Heart left ventricle (tissue), 16 donors: Measurements from ENCODE around the gene DHX38. TPM values are rescaled to one million over a fixed set of nuclear protein-coding genes. Genes with fewer than 3 reads are reported as not detected.
A peak's percentile ranks its signal among the peaks of the same experiment; 100 is the strongest.

Source experiments
- ATAC-seq, 4 donors: fragments of 200-7000 bp; cut with Tn5 transposase; one replicate each; pipeline ENCODE4 v1.9.1; 2020 to 2022; ENCODE audit warnings: moderate library complexity in 4 of 4, mild to moderate bottlenecking in 3 of 4, moderate number of reproducible peaks in 1 of 4
- DNase-seq, 5 donors: peaks; one replicate each; pipeline ENCODE4 v3.0.0-alpha.2; 2020
- H3K27ac ChIP-seq, 12 donors: fragments of 200-600 bp; sonication (generic) in 4 of 12; one replicate each; pipeline versions ENCODE4 v1.5.0 to v1.8.0; 2016 to 2022; ENCODE audit warnings: mild to moderate bottlenecking in 2 of 12
- H3K27me3 ChIP-seq, 9 donors: fragments of 200-600 bp; sonication (generic) in 2 of 9; one replicate each; pipeline versions ENCODE4 v1.5.1 to v1.8.0; 2016 to 2022; ENCODE audit warnings: mild to moderate bottlenecking in 3 of 9
- H3K36me3 ChIP-seq, 9 donors: fragments of 200-600 bp; sonication (generic) in 2 of 9; one replicate each; pipeline versions ENCODE4 v1.5.0 to v1.8.0; 2018 to 2022; ENCODE audit warnings: mild to moderate bottlenecking in 2 of 9
- H3K4me1 ChIP-seq, 12 donors: fragments of 200-600 bp; sonication (generic) in 4 of 12; one replicate each; pipeline versions ENCODE4 v1.5.0 to v1.8.0; 2016 to 2022; ENCODE audit warnings: mild to moderate bottlenecking in 3 of 12
- H3K4me3 ChIP-seq, 12 donors: fragments of 200-600 bp; sonication (generic) in 4 of 12; one replicate each; pipeline versions ENCODE4 v1.5.0 to v1.8.0; 2017 to 2022; ENCODE audit warnings: mild to moderate bottlenecking in 9 of 12, moderate library complexity in 4 of 12
- H3K9me3 ChIP-seq, 12 donors: fragments of 200-600 bp; sonication (generic) in 4 of 12; one replicate each; pipeline versions ENCODE4 v1.5.0 to v1.8.0; 2016 to 2022; ENCODE audit warnings: mild to moderate bottlenecking in 1 of 12
- POLR2A ChIP-seq, 2 donors: fragments of 450-650 bp; IDR thresholded peaks; one replicate each; pipeline ENCODE4 v1.6.1; 2017; ENCODE audit warnings: antibody characterized with exemption in 2 of 2, mild to moderate bottlenecking in 2 of 2, moderate library complexity in 2 of 2
- WGBS, 4 donors: extraction: QIAGEN DNeasy Blood & Tissue Kit in 2 of 4; methylation state at CpG; one replicate each; pipeline versions ENCODE4 v1.1.5 to v1.1.7; 2013 to 2018; 5-methylcytosine and 5-hydroxymethylcytosine counted together
- intact Hi-C, 10 donors: fragments of 100-400 bp; cut with DNase I; formaldehyde crosslinking; loops; one replicate each; pipeline versions ENCODE4 v1.11.1 to v1.14.2; 2022
- polyA plus RNA-seq, 2 donors: library from polyadenylated mRNA; stranded (reverse); fragments of 200-250 nt; gene quantifications; one replicate each; pipeline ENCODE4 v1.2.3, GENCODE V29; 2013
- total RNA-seq, 9 donors: library from RNA; depleted of rRNA in 2 of 9; stranded (reverse); fragments of >200 nt in 2 of 9; fragmentation: NEBNext Ultra II Directional in 3 of 9; extraction: Animal tissue kit (Norgen Biotek cat#: 25700) in 3 of 9; gene quantifications; one replicate each; pipeline versions ENCODE4 v1.1.0 to v1.2.4, GENCODE V29; 2016 to 2023
- TF ChIP-seq, protein P1 (sequence below), 12 donors: fragments of 200-600 bp; sonication (generic) in 4 of 12; IDR thresholded peaks; one replicate each; pipeline versions ENCODE4 v1.5.0 to v1.8.0; 2018 to 2022; ENCODE audit warnings: antibody characterized with exemption in 12 of 12, mild to moderate bottlenecking in 5 of 12
- donor health status: ischemic (EF 13 %, LVEDD 7.1; RV severe dilation, severe dysfunction).
- donor health status: healthy with polysubstance abuse.
- donor health status: DM: no; HTN: yes; CAD: no.
- donor health status: DM: no; HTN: no; CAD: no.
- donor health status: ischemic (EF 25% LVEDD 6.9; RV normal size, moderate dysfunction).
- donor health status: ischemic (EF 25% LVEDD 5.7; RV mildly dilated, moderate dysfunction).
- donor health status: healthy.
- donor health status: DM: yes; HTN: yes; CAD: no.
- donor health status: ischemic (EF 35%, LVEDD 5.7; RV mildly dilated, moderate dysfunction).
- donor health status: nonischemic (EF 11% LVEDD 7.7; RV severe dilation, severe dysfunction).
- donor health status: DM: yes; HTN: yes; CAD: no.
- donor health status: PGD.
- donor health status: ischemic (EF 29% LVEDD 5.4; RV normal size, mild dysfunction).
- donor health status: nonischemic (EF 23%, LVEDD 6.1; RV moderate dilation, normal function).

The DHX38 gene
- total and polyA plus RNA-seq, 11 donors, result 30.6 to 66.5 (median 41.4) TPM

GRCh38 chr16:72110662-72111615 lies 17.3 kb downstream of the DHX38 start:
- Histone ChIP-seq H3K27ac (no peak overlapping the region), H3K4me1 (peaks cover 0 to 8% (median 0%) of the 10 kb centered on the region in 12 donors), H3K36me3 (peaks cover 10 to 77% (median 73%) of the 10 kb centered on the region in 9 donors), H3K27me3 (no peaks in the 10 kb centered on the region), H3K4me3 (no peak overlapping the region), H3K9me3 (no peaks in the 10 kb centered on the region)
- ATAC-seq, result no peak
- DNase-seq, result no peak
- TF ChIP-seq POLR2A (IDR thresholded peaks at IDR 0.05), result no peak
- TF ChIP-seq, protein P1, sequence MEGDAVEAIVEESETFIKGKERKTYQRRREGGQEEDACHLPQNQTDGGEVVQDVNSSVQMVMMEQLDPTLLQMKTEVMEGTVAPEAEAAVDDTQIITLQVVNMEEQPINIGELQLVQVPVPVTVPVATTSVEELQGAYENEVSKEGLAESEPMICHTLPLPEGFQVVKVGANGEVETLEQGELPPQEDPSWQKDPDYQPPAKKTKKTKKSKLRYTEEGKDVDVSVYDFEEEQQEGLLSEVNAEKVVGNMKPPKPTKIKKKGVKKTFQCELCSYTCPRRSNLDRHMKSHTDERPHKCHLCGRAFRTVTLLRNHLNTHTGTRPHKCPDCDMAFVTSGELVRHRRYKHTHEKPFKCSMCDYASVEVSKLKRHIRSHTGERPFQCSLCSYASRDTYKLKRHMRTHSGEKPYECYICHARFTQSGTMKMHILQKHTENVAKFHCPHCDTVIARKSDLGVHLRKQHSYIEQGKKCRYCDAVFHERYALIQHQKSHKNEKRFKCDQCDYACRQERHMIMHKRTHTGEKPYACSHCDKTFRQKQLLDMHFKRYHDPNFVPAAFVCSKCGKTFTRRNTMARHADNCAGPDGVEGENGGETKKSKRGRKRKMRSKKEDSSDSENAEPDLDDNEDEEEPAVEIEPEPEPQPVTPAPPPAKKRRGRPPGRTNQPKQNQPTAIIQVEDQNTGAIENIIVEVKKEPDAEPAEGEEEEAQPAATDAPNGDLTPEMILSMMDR (IDR thresholded peaks at IDR 0.05), result no peak
- 93 to 96% (median 95%) methylated on average over 21 to 23 of the region's 23 CpGs for WGBS, 4 donors
- intact Hi-C loops, result no loop called here

GRCh38 chr16:72111657-72112451 lies 18.2 kb downstream of the DHX38 start:
- ATAC-seq (peak in 1 of 4 donors; percentile 19), DNase-seq (no peak)
- WGBS, 4 donors, result 74 to 79% (median 77%) methylated on average over 10 to 19 of the region's 19 CpGs
- peaks cover 10 to 67% (median 64%) of the 10 kb centered on the region in 9 donors for H3K36me3 ChIP-seq
- no peaks in the 10 kb centered on the region for H3K9me3 ChIP-seq
- H3K27ac ChIP-seq, result no peak overlapping the region
- H3K27me3 ChIP-seq, result no peaks in the 10 kb centered on the region
- H3K4me3 ChIP-seq, result no peak overlapping the region
- H3K4me1 ChIP-seq, result peaks cover 0 to 8% (median 0%) of the 10 kb centered on the region in 12 donors
- TF ChIP-seq, protein P1 (IDR thresholded peaks at IDR 0.05), result no peak
- no peak for TF ChIP-seq POLR2A (IDR thresholded peaks at IDR 0.05)
- intact Hi-C loops, result no loop called here

DNA sequence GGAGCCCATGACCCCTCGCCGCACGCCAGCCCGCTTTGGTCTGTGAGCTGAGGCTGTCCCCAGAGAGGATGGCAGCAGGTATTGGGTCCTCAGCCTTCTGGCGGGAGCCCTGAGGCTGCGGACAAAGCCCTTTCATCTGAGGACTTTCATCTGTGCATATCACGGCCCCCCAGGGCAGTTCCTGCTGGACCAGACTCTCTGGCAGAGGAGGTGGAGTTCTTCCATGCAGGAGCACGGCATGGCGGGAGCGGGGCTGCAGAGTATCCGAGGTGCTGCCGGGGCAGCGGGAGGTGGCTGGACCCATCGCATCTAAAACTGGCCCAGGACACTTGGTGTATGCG lies 18.8 kb downstream of the DHX38 start:
- intact Hi-C loops, result no loop called here
- ATAC-seq (peak in 1 of 4 donors; percentile 32), DNase-seq (no peak)
- H3K9me3 ChIP-seq, result no peaks in the 10 kb centered on the region
- TF ChIP-seq POLR2A (IDR thresholded peaks at IDR 0.05), result no peak
- TF ChIP-seq, protein P1 (IDR thresholded peaks at IDR 0.05), result no peak
- no peaks in the 10 kb centered on the region for H3K27me3 ChIP-seq
- H3K4me3 ChIP-seq, result no peak overlapping the region
- peaks cover 10 to 62% (median 59%) of the 10 kb centered on the region in 9 donors for H3K36me3 ChIP-seq
- no peak overlapping the region for H3K27ac ChIP-seq
- 92 to 98% (median 93%) methylated on average over 10 to 15 of the region's 15 CpGs for WGBS, 4 donors
- H3K4me1 ChIP-seq, result peaks cover 0 to 8% (median 0%) of the 10 kb centered on the region in 12 donors
